ENCODE data around the gene PRRG2. TPM values are rescaled to one million over a fixed set of nuclear protein-coding genes. Genes with fewer than 3 reads are reported as not detected.
A peak's percentile ranks its signal among the peaks of the same experiment; 100 is the strongest.
"Not testable (repeated sequence)": the region's sequence is repeated elsewhere in the genome, so short reads cannot be mapped to it uniquely, and the experiment has no call there.

The PRRG2 gene
- total and polyA plus RNA-seq, 3 experiments from 2014 or later: 0.24 to 1.2 (median 1.2) TPM

DNA sequence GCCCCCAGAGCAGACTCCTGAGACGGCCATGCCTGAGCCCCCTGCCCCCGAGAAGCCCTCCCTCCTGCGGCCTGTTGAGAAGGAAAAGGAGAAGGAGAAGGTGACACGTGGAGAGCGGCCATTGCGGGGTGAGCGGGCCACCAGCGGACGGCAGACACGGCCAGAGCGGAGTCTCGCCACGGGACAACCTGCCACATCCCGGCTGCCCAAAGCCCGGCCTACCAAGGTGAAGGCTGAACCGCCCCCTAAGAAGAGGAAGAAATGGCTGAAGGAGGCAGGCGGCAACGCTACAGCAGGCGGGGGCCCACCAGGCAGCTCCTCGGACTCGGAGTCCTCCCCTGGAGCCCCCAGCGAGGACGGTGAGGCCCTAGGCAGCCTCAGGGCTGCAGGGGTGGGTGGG is 34.7 kb downstream of the PRRG2 start:
- Mint-ChIP-seq H3K36me3 (peaks cover 7 to 70% (median 8%) of the 10 kb centered on the region in 3 donors), H3K27ac (no peak overlapping the region)

DNA sequence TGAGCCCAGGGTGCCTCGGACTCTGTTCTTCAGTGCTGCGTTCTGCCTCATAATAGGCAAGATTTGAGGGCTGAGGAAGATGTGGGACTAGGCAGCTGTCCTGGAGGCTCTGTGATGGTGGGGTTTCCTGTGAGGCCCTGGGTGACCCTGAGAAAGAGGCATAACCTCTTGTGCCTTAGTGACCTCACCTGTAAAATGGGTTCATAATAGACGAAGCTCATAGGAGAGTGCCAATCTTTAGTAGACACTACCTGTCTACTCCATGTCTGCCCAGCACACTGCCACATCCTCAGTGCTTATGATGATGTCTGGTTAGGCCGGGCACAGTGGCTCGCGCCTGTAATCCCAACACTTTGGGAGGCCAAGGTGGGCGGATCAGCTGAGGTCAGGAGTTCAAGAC is 35.4 kb downstream of the PRRG2 start:
- Histone ChIP-seq H3K4me3 (ENCODE audit: low read length) (no peak overlapping the region), H3K4me1 (ENCODE audit: insufficient read depth, low read length) (no peaks in the 10 kb centered on the region), H3K27me3 (ENCODE audit: insufficient read depth, low read length, poor library complexity, severe bottlenecking) (no peaks in the 10 kb centered on the region), H3K36me3 (ENCODE audit: insufficient read depth, low read length) (peaks cover 40% of the 10 kb centered on the region), H3K27ac (ENCODE audit: low read depth, low read length) (no peak overlapping the region), H3K9me3 (ENCODE audit: low read length) (no peaks in the 10 kb centered on the region)
- peaks cover 12 to 19% (median 16%) of the 10 kb centered on the region in 3 donors for H3K4me1 Mint-ChIP-seq
- peaks cover 7 to 71% (median 8%) of the 10 kb centered on the region in 3 donors for H3K36me3 Mint-ChIP-seq
- ChIA-PET POLR2A (interaction anchor here (0.5 to 0.7 kb wide), 2 partner anchors 89 to 103 kb away, joined by 5 read pairs; no protein-coding TSS in a partner anchor), CTCF (interaction anchor here (1.4 kb wide), 1 partner anchor 24 kb away, joined by 3 read pairs; the partner anchor contains the start of gene RRAS)
- H3K9me3 Mint-ChIP-seq: no peaks in the 10 kb centered on the region
- no peak overlapping the region for H3K4me3 Mint-ChIP-seq
- H3K27me3 Mint-ChIP-seq: no peaks in the 10 kb centered on the region
- no peak for DNase-seq
- H3K27ac Mint-ChIP-seq: peak overlapping the region in 1 of 8 donors; percentile 72

More for the DNA sequence above, 34.7 kb downstream of the PRRG2 start:
- Mint-ChIP-seq H3K27me3 (no peaks in the 10 kb centered on the region), H3K9me3 (no peaks in the 10 kb centered on the region), H3K4me1 (peaks cover 12 to 19% (median 16%) of the 10 kb centered on the region in 3 donors), H3K4me3 (no peak overlapping the region)
- Histone ChIP-seq H3K36me3 (ENCODE audit: insufficient read depth, low read length) (peaks cover 39% of the 10 kb centered on the region), H3K4me1 (ENCODE audit: insufficient read depth, low read length) (no peaks in the 10 kb centered on the region), H3K9me3 (ENCODE audit: low read length) (no peaks in the 10 kb centered on the region), H3K4me3 (ENCODE audit: low read length) (no peak overlapping the region), H3K27me3 (ENCODE audit: insufficient read depth, low read length, poor library complexity, severe bottlenecking) (no peaks in the 10 kb centered on the region), H3K27ac (ENCODE audit: low read depth, low read length) (no peak overlapping the region)
- POLR2A ChIA-PET: no interaction called here
- DNase-seq: no peak
- CTCF ChIA-PET: interaction anchor here (1.4 kb wide), 1 partner anchor 24 kb away, joined by 3 read pairs; the partner anchor contains the start of gene RRAS

DNA sequence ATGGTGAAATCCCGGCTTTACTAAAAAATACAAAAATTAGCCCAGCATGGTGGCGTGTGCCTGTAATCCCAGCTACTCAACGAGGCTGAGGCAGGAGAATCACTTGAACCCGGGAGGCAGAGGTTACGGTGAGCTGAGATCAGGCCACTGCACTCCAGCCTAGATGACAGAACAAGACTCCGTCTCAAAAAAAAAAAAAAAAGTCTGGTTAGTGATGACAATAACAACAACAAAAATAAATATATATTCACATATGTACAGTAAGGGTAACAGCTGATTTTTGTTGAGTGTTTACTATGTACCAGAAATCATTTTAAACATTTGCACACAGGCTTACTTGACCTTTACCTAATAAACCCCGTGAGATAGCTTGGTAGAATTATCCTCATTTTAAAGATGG is 35.8 kb downstream of the PRRG2 start:
- H3K36me3 ChIP-seq (ENCODE audit: insufficient read depth, low read length): peaks cover 44% of the 10 kb centered on the region
- H3K27ac ChIP-seq (ENCODE audit: low read depth, low read length): no peak overlapping the region
- DNase-seq: no peak
- no peaks in the 10 kb centered on the region for H3K9me3 ChIP-seq (ENCODE audit: low read length)
- no peak overlapping the region for H3K4me3 Mint-ChIP-seq
- peaks cover 12 to 19% (median 16%) of the 10 kb centered on the region in 3 donors for H3K4me1 Mint-ChIP-seq
- H3K27ac Mint-ChIP-seq: peak overlapping the region in 1 of 8 donors; percentile 72
- no peaks in the 10 kb centered on the region for H3K27me3 ChIP-seq (ENCODE audit: insufficient read depth, low read length, poor library complexity, severe bottlenecking)
- no peak overlapping the region for H3K4me3 ChIP-seq (ENCODE audit: low read length)
- no peaks in the 10 kb centered on the region for H3K9me3 Mint-ChIP-seq
- H3K36me3 Mint-ChIP-seq: peaks cover 7 to 75% (median 8%) of the 10 kb centered on the region in 3 donors
- POLR2A ChIA-PET: interaction anchor here (0.7 kb wide), 1 partner anchor 89 kb away, joined by 5 read pairs; no protein-coding TSS in a partner anchor
- no peaks in the 10 kb centered on the region for H3K4me1 ChIP-seq (ENCODE audit: insufficient read depth, low read length)
- H3K27me3 Mint-ChIP-seq: no peaks in the 10 kb centered on the region
- CTCF ChIA-PET: interaction anchor here (1.4 kb wide), 1 partner anchor 23 kb away, joined by 3 read pairs; the partner anchor contains the start of gene RRAS

DNA sequence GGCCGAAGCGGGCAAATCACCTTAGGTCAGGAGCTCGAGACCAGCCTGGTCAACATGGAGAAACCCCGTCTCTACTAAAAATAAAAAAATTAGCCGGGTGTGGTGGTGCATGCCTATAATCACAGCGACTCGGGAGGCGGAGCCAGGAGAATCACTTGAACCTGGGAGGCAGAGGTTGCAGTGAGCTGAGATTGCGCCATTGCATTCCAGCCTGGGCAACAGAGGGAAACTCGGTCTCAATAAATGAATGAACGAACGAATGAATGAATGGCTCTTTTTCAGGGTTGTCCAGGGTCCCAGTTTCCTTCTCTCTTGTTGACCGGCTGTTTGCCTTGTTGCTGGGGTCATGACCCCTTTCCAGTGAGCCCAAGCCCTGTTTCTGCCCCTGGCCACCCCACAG is 36.7 kb downstream of the PRRG2 start:
- H3K27ac Mint-ChIP-seq; H3K9me3 ChIP-seq (ENCODE audit: low read length); H3K4me1 ChIP-seq (ENCODE audit: insufficient read depth, low read length); H3K27me3 Mint-ChIP-seq; H3K4me3 ChIP-seq (ENCODE audit: low read length); H3K27me3 ChIP-seq (ENCODE audit: insufficient read depth, low read length, poor library complexity, severe bottlenecking); H3K4me3 Mint-ChIP-seq; H3K27ac ChIP-seq (ENCODE audit: low read depth, low read length); H3K9me3 Mint-ChIP-seq; POLR2A ChIA-PET; DNase-seq: not testable (repeated sequence)
- H3K4me1 Mint-ChIP-seq: peaks cover 12 to 13% (median 13%) of the 10 kb centered on the region in 3 donors
- peaks cover 7 to 76% (median 9%) of the 10 kb centered on the region in 3 donors for H3K36me3 Mint-ChIP-seq
- CTCF ChIA-PET: interaction anchor here (1.2 kb wide), 1 partner anchor 15 kb away, joined by 3 read pairs; no protein-coding TSS in a partner anchor
- H3K36me3 ChIP-seq (ENCODE audit: insufficient read depth, low read length): peaks cover 48% of the 10 kb centered on the region

DNA sequence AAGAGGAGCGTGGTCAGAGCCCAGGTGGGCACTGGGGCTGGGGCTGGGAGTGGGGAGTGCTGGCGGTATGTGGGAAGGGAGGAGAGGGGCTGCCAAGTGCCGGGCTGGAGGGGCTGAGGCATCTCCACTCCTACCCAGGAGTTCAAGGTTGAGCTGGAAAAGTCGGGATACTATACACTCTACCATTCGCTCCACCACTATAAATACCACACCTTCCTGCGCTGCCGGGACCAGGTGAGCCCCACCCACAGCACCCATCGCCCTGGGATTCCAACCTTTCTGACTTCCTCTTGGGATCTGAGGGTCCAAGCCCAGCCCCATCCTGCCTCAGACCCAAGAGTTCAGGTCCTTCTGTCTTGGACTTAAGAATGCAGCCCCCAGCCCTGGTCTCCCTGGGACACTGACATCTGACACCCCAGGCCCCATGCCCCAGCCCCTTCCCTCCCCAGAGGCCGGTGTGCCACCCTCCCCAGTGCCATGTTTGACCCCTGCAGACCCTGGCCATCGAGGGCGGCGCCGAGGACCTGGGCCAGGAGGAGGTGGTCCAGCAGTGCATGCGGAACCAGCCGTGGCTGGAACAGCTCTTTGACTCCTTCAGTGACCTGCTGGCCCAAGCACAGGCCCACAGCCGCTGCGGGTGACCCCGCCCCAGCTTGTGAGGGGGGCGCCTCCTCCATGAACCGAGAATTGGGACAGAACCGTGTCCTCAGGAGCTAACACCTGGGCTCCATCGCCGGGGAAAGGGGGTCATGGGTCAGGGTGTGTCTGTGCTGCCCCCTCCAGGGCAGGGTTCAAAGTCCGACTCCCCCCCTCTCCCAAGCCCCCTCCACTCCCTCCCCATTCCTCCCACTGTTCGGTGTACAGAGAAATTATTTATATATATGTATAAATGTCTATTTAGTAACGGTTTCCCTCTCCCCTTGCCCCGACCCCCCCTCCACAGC is 44.1 kb downstream of the PRRG2 start:
- Mint-ChIP-seq H3K4me3 (no peak overlapping the region), H3K36me3 (peaks cover 0 to 62% (median 7%) of the 10 kb centered on the region in 3 donors), H3K27me3 (no peaks in the 10 kb centered on the region), H3K27ac (peak overlapping the region in 2 of 8 donors; percentile 26 to 68), H3K4me1 (no peaks in the 10 kb centered on the region), H3K9me3 (no peaks in the 10 kb centered on the region)
- H3K27ac ChIP-seq (ENCODE audit: low read depth, low read length): no peak overlapping the region
- H3K9me3 ChIP-seq (ENCODE audit: low read length): no peaks in the 10 kb centered on the region
- no peaks in the 10 kb centered on the region for H3K27me3 ChIP-seq (ENCODE audit: insufficient read depth, low read length, poor library complexity, severe bottlenecking)
- no peaks in the 10 kb centered on the region for H3K4me1 ChIP-seq (ENCODE audit: insufficient read depth, low read length)
- H3K4me3 ChIP-seq (ENCODE audit: low read length): no peak overlapping the region
- ChIA-PET POLR2A (interaction anchor here (0.6 kb wide), 2 partner anchors 13 to 240 kb away, joined by 7 to 10 read pairs; no protein-coding TSS in a partner anchor), CTCF (interaction anchor here (1.0 to 1.1 kb wide), 2 partner anchors 9 to 15 kb away, joined by 3 read pairs; partner anchors contain the start of gene RRAS)
- no peak for DNase-seq
- H3K36me3 ChIP-seq (ENCODE audit: insufficient read depth, low read length): peaks cover 12% of the 10 kb centered on the region

DNA sequence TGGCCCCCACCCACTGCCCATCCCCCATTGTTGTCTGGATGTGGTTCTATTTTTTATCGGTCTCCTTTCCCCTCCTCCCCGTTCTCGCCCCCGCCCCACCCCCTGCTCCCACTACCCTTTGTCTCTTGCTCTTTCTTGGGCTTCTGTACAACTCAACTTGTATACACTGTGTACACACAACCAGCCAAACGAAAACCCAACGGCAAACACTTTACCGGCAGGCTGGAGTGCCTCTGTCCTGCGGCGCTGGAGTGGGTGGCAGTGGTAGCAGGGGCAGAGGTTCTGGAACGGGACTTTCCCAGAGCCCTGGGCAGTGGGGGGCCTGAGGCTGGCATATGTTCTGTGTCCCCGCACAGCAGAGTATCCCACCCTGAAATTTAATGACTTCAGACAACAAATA is 45.1 kb downstream of the PRRG2 start:
- H3K27ac Mint-ChIP-seq: no peak overlapping the region
- no peaks in the 10 kb centered on the region for H3K27me3 ChIP-seq (ENCODE audit: insufficient read depth, low read length, poor library complexity, severe bottlenecking)
- H3K9me3 ChIP-seq (ENCODE audit: low read length): no peaks in the 10 kb centered on the region
- ChIA-PET POLR2A (interaction anchor here (0.7 kb wide), 1 partner anchor 119 kb away, joined by 4 read pairs; no protein-coding TSS in a partner anchor), CTCF (no interaction called here)
- no peaks in the 10 kb centered on the region for H3K27me3 Mint-ChIP-seq
- H3K4me3 Mint-ChIP-seq: no peak overlapping the region
- DNase-seq: no peak
- peaks cover 0 to 5% (median 0%) of the 10 kb centered on the region in 3 donors for H3K4me1 Mint-ChIP-seq
- peaks cover 9% of the 10 kb centered on the region for H3K36me3 ChIP-seq (ENCODE audit: insufficient read depth, low read length)
- H3K4me3 ChIP-seq (ENCODE audit: low read length): no peak overlapping the region
- H3K4me1 ChIP-seq (ENCODE audit: insufficient read depth, low read length): no peaks in the 10 kb centered on the region
- peaks cover 0 to 59% (median 7%) of the 10 kb centered on the region in 3 donors for H3K36me3 Mint-ChIP-seq
- H3K27ac ChIP-seq (ENCODE audit: low read depth, low read length): no peak overlapping the region
- no peaks in the 10 kb centered on the region for H3K9me3 Mint-ChIP-seq

DNA sequence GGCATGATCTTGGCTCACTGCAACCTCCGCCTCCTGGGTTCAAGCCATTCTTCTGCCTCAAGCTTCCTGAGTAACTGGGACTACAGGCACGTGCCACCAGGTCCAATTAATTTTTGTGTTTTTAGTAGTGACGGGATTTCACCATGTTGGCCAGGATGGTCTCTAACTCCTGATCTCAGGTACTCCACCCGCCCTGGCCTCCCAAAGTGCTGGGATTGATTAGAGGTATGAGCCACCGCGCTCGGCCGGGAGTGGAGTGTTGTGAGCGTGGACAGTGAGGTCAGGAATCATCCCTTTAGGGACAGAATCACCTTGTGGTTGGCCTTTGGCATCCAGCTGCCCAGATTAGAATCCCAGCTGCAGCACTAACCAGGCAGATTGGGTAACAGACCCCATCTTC is 48.5 kb downstream of the PRRG2 start:
- Mint-ChIP-seq H3K27ac (peak overlapping the region in 1 of 8 donors; percentile 78), H3K9me3 (no peaks in the 10 kb centered on the region), H3K4me1 (peaks cover 0 to 5% (median 3%) of the 10 kb centered on the region in 3 donors), H3K27me3 (no peaks in the 10 kb centered on the region), H3K36me3 (peaks cover 0 to 34% (median 3%) of the 10 kb centered on the region in 3 donors), H3K4me3 (no peak overlapping the region)
- POLR2A ChIA-PET: interaction anchor here (1.0 kb wide), 1 partner anchor 20 kb away, joined by 4 read pairs; no protein-coding TSS in a partner anchor
- no peak for DNase-seq
- Histone ChIP-seq H3K9me3 (ENCODE audit: low read length) (no peaks in the 10 kb centered on the region), H3K4me3 (ENCODE audit: low read length) (no peak overlapping the region), H3K27ac (ENCODE audit: low read depth, low read length) (no peak overlapping the region), H3K36me3 (ENCODE audit: insufficient read depth, low read length) (no peaks in the 10 kb centered on the region), H3K4me1 (ENCODE audit: insufficient read depth, low read length) (no peaks in the 10 kb centered on the region), H3K27me3 (ENCODE audit: insufficient read depth, low read length, poor library complexity, severe bottlenecking) (no peaks in the 10 kb centered on the region)
- CTCF ChIA-PET: no interaction called here

Measured in CD8-positive, alpha-beta memory T cell (primary cell).